ENCODE data around the gene NUP210L. TPM values are rescaled to one million over a fixed set of nuclear protein-coding genes. Genes with fewer than 3 reads are reported as not detected.

NUP210L gene
- polyA plus RNA-seq, 3 donors: 0.03 TPM; not detected in 2

DNA sequence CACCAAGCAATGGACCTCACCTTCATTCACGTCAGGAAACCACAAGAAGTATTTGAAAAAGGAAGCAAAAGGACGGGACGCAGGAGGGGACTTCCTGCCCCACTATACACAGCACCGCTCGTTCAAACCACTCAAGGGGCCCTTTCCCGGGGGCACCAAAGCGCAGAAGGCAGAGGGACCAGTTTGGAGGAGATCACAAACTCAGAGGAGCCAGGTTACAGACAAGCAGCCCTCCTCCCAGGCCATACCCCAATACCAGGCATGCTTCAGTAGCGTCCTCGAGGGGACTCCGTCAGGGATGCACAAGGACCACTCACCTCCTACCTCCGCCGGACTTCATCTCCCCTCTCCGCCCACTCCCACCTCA lies 197.1 kb downstream of the NUP210L start:
- Histone ChIP-seq H3K27me3 (ENCODE audit: control insufficient read depth in 2 of 2, insufficient read depth in 2 of 2, low read length in 2 of 2) (no peaks in the 10 kb centered on the region), H3K4me1 (ENCODE audit: control insufficient read depth in 1 of 2, insufficient read depth in 2 of 2, low read length in 2 of 2) (peaks cover 47 to 60% of the 10 kb centered on the region in 2 donors), H2AFZ (ENCODE audit: insufficient read depth, low read depth, low read length, poor library complexity, severe bottlenecking) (peak overlapping the region; percentile 68), H3K36me3 (replicated peaks in 1 of 2; ENCODE audit: control insufficient read depth in 1 of 2, insufficient read depth in 2 of 2, low read length in 2 of 2) (peaks cover 32 to 50% of the 10 kb centered on the region in 2 donors), H3K9me3 (replicated peaks in 1 of 2; ENCODE audit: control insufficient read depth in 1 of 2, insufficient read depth in 1 of 2, low read length in 2 of 2) (no peaks in the 10 kb centered on the region), H3K9ac (ENCODE audit: insufficient read depth, low read length, poor library complexity, severe bottlenecking) (peak overlapping the region; percentile 76), H3K27ac (ENCODE audit: low read depth in 1 of 2, low read length in 2 of 2) (peak overlapping the region; percentile 57 to 87), H4K20me1 (ENCODE audit: insufficient read depth, low read length) (peaks cover 64% of the 10 kb centered on the region), H3K4me3 (replicated peaks in 1 of 3; ENCODE audit: low read depth in 2 of 3, low read length in 3 of 3) (peak overlapping the region; percentile 84 to 97 (median 89)), H3K79me2 (ENCODE audit: insufficient read depth, low read length) (peaks cover 82% of the 10 kb centered on the region), H3K4me2 (replicated peaks; ENCODE audit: extremely low read depth, low read length, poor library complexity, severe bottlenecking) (peak overlapping the region; percentile 98)
- DNase-seq: peak in 2 of 3 donors; percentile 16 to 65
- H3K36me3 Mint-ChIP-seq: peaks cover 35 to 55% of the 10 kb centered on the region in 2 donors
- H3K27ac Mint-ChIP-seq: peak overlapping the region; percentile 92 to 98 (median 94)
- intact Hi-C loops (cut with micrococcal nuclease): loop anchor here (1.0 to 5.0 kb wide), 2 partner anchors 10 to 35 kb away; partner anchors contain the start of genes CREB3L4 (in 1 of the 2) and GATAD2B (in 1 of the 2)
- H3K9me3 Mint-ChIP-seq: peaks cover 0 to 4% (median 0%) of the 10 kb centered on the region in 7 donors
- 3% methylated on average over 10 of the region's 13 CpGs for WGBS (ENCODE audit: insufficient coverage)
- H3K4me3 Mint-ChIP-seq: peak overlapping the region; percentile 98
- TF ChIP-seq, protein P1, sequence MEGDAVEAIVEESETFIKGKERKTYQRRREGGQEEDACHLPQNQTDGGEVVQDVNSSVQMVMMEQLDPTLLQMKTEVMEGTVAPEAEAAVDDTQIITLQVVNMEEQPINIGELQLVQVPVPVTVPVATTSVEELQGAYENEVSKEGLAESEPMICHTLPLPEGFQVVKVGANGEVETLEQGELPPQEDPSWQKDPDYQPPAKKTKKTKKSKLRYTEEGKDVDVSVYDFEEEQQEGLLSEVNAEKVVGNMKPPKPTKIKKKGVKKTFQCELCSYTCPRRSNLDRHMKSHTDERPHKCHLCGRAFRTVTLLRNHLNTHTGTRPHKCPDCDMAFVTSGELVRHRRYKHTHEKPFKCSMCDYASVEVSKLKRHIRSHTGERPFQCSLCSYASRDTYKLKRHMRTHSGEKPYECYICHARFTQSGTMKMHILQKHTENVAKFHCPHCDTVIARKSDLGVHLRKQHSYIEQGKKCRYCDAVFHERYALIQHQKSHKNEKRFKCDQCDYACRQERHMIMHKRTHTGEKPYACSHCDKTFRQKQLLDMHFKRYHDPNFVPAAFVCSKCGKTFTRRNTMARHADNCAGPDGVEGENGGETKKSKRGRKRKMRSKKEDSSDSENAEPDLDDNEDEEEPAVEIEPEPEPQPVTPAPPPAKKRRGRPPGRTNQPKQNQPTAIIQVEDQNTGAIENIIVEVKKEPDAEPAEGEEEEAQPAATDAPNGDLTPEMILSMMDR (IDR thresholded peaks at IDR 0.05): no peak
- peaks cover 0 to 1% (median 0%) of the 10 kb centered on the region in 3 donors for H3K27me3 Mint-ChIP-seq (ENCODE audit: low read depth in 3 of 3)
- peaks cover 58% of the 10 kb centered on the region for H3K4me1 Mint-ChIP-seq

GRCh38 chr1:153956997-153957715 lies 197.7 kb downstream of the NUP210L start:
- Mint-ChIP-seq H3K4me3 (peak overlapping the region; percentile 98), H3K27me3 (ENCODE audit: low read depth in 3 of 3) (peaks cover 0 to 1% (median 0%) of the 10 kb centered on the region in 3 donors), H3K27ac (peak overlapping the region; percentile 62 to 98 (median 92)), H3K36me3 (peaks cover 40 to 61% of the 10 kb centered on the region in 2 donors), H3K4me1 (peaks cover 53% of the 10 kb centered on the region), H3K9me3 (peaks cover 0 to 4% (median 0%) of the 10 kb centered on the region in 7 donors)
- peaks cover 41 to 54% of the 10 kb centered on the region in 2 donors for H3K4me1 ChIP-seq (ENCODE audit: control insufficient read depth in 1 of 2, insufficient read depth in 2 of 2, low read length in 2 of 2)
- peak overlapping the region; percentile 68 for H2AFZ ChIP-seq (ENCODE audit: insufficient read depth, low read depth, low read length, poor library complexity, severe bottlenecking)
- TF ChIP-seq, protein P1 (IDR thresholded peaks at IDR 0.05): no peak
- peaks cover 64% of the 10 kb centered on the region for H4K20me1 ChIP-seq (ENCODE audit: insufficient read depth, low read length)
- H3K79me2 ChIP-seq (ENCODE audit: insufficient read depth, low read length): peaks cover 82% of the 10 kb centered on the region
- 0% methylated on average over 3 of the region's 6 CpGs for whole genome bisulfite sequencing (ENCODE audit: insufficient coverage)
- H3K27ac ChIP-seq (ENCODE audit: low read depth in 1 of 2, low read length in 2 of 2): peak overlapping the region in 1 of 2 donors; percentile 87
- no peaks in the 10 kb centered on the region for H3K9me3 ChIP-seq (replicated peaks in 1 of 2; ENCODE audit: control insufficient read depth in 1 of 2, insufficient read depth in 1 of 2, low read length in 2 of 2)
- H3K9ac ChIP-seq (ENCODE audit: insufficient read depth, low read length, poor library complexity, severe bottlenecking): peak overlapping the region; percentile 76
- no peak for DNase-seq
- peaks cover 37 to 56% of the 10 kb centered on the region in 2 donors for H3K36me3 ChIP-seq (replicated peaks in 1 of 2; ENCODE audit: control insufficient read depth in 1 of 2, insufficient read depth in 2 of 2, low read length in 2 of 2)
- peak overlapping the region; percentile 84 to 97 (median 89) for H3K4me3 ChIP-seq (replicated peaks in 1 of 3; ENCODE audit: low read depth in 2 of 3, low read length in 3 of 3)
- H3K27me3 ChIP-seq (ENCODE audit: control insufficient read depth in 2 of 2, insufficient read depth in 2 of 2, low read length in 2 of 2): no peaks in the 10 kb centered on the region
- H3K4me2 ChIP-seq (replicated peaks; ENCODE audit: extremely low read depth, low read length, poor library complexity, severe bottlenecking): peak overlapping the region; percentile 98
- intact Hi-C loops (cut with micrococcal nuclease): loop anchor here (1.0 to 5.0 kb wide), 2 partner anchors 10 to 35 kb away; partner anchors contain the start of genes CREB3L4 (in 1 of the 2) and GATAD2B (in 1 of the 2)

Data from CD14-positive monocyte (primary cell).